ENCODE results near the gene NR3C2.

GRCh38 chr4:148426643-148427042, 15.6 kb downstream of the NR3C2 start:
- TF ChIP-seq EZH2 (IDR thresholded peaks at IDR 0.05) (no peak), POLR2AphosphoS5 (IDR thresholded peaks at IDR 0.05; ENCODE audit: borderline replicate concordance, low read depth, low read length) (no peak)
